ENCODE results near the gene RASGRP4. TPM values are rescaled to one million over a fixed set of nuclear protein-coding genes. Genes with fewer than 3 reads are reported as not detected.

The RASGRP4 gene
- polyA plus RNA-seq, 3 donors: 30.2 to 141 (median 50.3) TPM

DNA sequence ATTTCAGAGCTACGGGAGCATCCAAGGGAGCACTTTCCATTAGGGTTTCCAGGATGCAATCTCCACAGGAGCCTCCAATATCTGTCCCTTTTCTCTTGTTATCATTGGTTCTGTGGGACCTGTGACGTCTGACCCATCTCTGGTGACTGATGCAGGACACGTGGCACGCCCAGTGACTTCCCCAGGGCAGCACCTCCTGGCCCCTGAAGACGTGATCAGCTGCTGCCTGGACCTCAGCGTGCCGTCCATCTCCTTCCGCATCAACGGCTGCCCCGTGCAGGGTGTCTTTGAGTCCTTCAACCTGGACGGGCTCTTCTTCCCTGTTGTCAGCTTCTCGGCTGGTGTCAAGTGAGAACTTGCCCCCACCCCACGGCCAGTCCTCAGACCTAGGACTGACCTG lies 33.0 kb upstream of the RASGRP4 start:
- H3K4me1 Mint-ChIP-seq: no peaks in the 10 kb centered on the region
- intact Hi-C loops (cut with micrococcal nuclease): no loop called here

DNA sequence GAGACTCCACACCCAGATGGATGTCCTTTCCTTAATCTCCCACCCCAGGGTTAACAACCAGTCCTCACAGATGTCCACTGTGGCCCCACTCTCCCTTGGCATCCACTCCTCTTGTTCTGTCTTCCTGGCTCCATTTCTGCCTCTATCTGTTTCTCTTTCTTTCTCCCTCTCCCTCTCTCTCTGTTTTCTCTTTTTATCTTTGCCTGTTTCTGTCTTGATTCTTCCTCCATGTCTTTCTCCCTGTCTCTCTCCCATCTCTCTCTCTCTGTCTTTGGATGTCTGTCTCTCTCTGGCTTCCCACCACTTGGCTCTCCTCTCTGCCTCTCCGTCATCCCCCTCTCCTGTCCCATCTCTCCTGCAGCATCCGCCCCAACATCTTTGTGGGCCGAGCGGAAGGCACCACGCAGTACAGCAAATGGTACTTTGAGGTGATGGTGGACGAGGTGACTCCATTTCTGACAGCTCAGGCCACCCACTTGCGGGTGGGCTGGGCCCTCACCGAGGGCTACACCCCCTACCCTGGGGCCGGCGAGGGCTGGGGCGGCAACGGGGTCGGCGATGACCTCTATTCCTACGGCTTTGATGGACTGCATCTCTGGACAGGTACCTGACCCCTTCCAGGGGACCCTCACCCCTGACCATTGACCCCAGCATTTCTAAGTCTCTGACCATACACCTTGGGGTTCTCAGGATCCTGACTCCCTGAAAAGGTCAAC lies 31.8 kb upstream of the RASGRP4 start:
- 98% methylated on average over 11 of the region's 15 CpGs for WGBS (ENCODE audit: insufficient coverage)
- TF ChIP-seq, protein P1, sequence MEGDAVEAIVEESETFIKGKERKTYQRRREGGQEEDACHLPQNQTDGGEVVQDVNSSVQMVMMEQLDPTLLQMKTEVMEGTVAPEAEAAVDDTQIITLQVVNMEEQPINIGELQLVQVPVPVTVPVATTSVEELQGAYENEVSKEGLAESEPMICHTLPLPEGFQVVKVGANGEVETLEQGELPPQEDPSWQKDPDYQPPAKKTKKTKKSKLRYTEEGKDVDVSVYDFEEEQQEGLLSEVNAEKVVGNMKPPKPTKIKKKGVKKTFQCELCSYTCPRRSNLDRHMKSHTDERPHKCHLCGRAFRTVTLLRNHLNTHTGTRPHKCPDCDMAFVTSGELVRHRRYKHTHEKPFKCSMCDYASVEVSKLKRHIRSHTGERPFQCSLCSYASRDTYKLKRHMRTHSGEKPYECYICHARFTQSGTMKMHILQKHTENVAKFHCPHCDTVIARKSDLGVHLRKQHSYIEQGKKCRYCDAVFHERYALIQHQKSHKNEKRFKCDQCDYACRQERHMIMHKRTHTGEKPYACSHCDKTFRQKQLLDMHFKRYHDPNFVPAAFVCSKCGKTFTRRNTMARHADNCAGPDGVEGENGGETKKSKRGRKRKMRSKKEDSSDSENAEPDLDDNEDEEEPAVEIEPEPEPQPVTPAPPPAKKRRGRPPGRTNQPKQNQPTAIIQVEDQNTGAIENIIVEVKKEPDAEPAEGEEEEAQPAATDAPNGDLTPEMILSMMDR (IDR thresholded peaks at IDR 0.05): no peak
- intact Hi-C loops (cut with micrococcal nuclease): no loop called here

More for the DNA sequence above, 33.0 kb upstream of the RASGRP4 start:
- Histone ChIP-seq H3K27ac (ENCODE audit: low read depth in 1 of 2, low read length in 2 of 2) (no peak overlapping the region), H3K27me3 (ENCODE audit: control insufficient read depth in 2 of 2, insufficient read depth in 2 of 2, low read length in 2 of 2) (no peaks in the 10 kb centered on the region), H3K79me2 (ENCODE audit: insufficient read depth, low read length) (no peaks in the 10 kb centered on the region), H3K4me3 (replicated peaks in 1 of 3; ENCODE audit: low read depth in 2 of 3, low read length in 3 of 3) (no peak overlapping the region), H3K9ac (ENCODE audit: insufficient read depth, low read length, poor library complexity, severe bottlenecking) (no peak overlapping the region), H2AFZ (ENCODE audit: insufficient read depth, low read depth, low read length, poor library complexity, severe bottlenecking) (no peak overlapping the region), H3K4me1 (ENCODE audit: control insufficient read depth in 1 of 2, insufficient read depth in 2 of 2, low read length in 2 of 2) (no peaks in the 10 kb centered on the region), H4K20me1 (ENCODE audit: insufficient read depth, low read length) (no peaks in the 10 kb centered on the region), H3K9me3 (replicated peaks in 1 of 2; ENCODE audit: control insufficient read depth in 1 of 2, insufficient read depth in 1 of 2, low read length in 2 of 2) (no peaks in the 10 kb centered on the region), H3K36me3 (replicated peaks in 1 of 2; ENCODE audit: control insufficient read depth in 1 of 2, insufficient read depth in 2 of 2, low read length in 2 of 2) (no peaks in the 10 kb centered on the region), H3K4me2 (replicated peaks; ENCODE audit: extremely low read depth, low read length, poor library complexity, severe bottlenecking) (no peak overlapping the region)
- Mint-ChIP-seq H3K4me3 (no peak overlapping the region), H3K27me3 (ENCODE audit: low read depth in 3 of 3) (peaks cover 1 to 9% (median 2%) of the 10 kb centered on the region in 3 donors), H3K9me3 (peaks cover 0 to 5% (median 2%) of the 10 kb centered on the region in 7 donors), H3K36me3 (no peaks in the 10 kb centered on the region), H3K27ac (peak overlapping the region in 1 of 7 donors; percentile 10)
- TF ChIP-seq, protein P1 (IDR thresholded peaks at IDR 0.05): no peak
- WGBS (ENCODE audit: insufficient coverage): 85% methylated on average over 11 of the region's 13 CpGs
- no peak for DNase-seq

More for the DNA sequence above, 31.8 kb upstream of the RASGRP4 start:
- no peak for DNase-seq
- Mint-ChIP-seq H3K27ac (no peak overlapping the region), H3K4me1 (no peaks in the 10 kb centered on the region), H3K9me3 (peaks cover 0 to 5% (median 2%) of the 10 kb centered on the region in 7 donors), H3K4me3 (no peak overlapping the region), H3K27me3 (ENCODE audit: low read depth in 3 of 3) (peaks cover 1 to 9% (median 2%) of the 10 kb centered on the region in 3 donors), H3K36me3 (no peaks in the 10 kb centered on the region)
- Histone ChIP-seq H3K4me2 (replicated peaks; ENCODE audit: extremely low read depth, low read length, poor library complexity, severe bottlenecking) (no peak overlapping the region), H3K36me3 (replicated peaks in 1 of 2; ENCODE audit: control insufficient read depth in 1 of 2, insufficient read depth in 2 of 2, low read length in 2 of 2) (no peaks in the 10 kb centered on the region), H3K27me3 (ENCODE audit: control insufficient read depth in 2 of 2, insufficient read depth in 2 of 2, low read length in 2 of 2) (no peaks in the 10 kb centered on the region), H3K4me3 (replicated peaks in 1 of 3; ENCODE audit: low read depth in 2 of 3, low read length in 3 of 3) (no peak overlapping the region), H3K9me3 (replicated peaks in 1 of 2; ENCODE audit: control insufficient read depth in 1 of 2, insufficient read depth in 1 of 2, low read length in 2 of 2) (no peaks in the 10 kb centered on the region), H3K4me1 (ENCODE audit: control insufficient read depth in 1 of 2, insufficient read depth in 2 of 2, low read length in 2 of 2) (no peaks in the 10 kb centered on the region), H2AFZ (ENCODE audit: insufficient read depth, low read depth, low read length, poor library complexity, severe bottlenecking) (no peak overlapping the region), H3K27ac (ENCODE audit: low read depth in 1 of 2, low read length in 2 of 2) (no peak overlapping the region), H4K20me1 (ENCODE audit: insufficient read depth, low read length) (no peaks in the 10 kb centered on the region), H3K79me2 (ENCODE audit: insufficient read depth, low read length) (no peaks in the 10 kb centered on the region), H3K9ac (ENCODE audit: insufficient read depth, low read length, poor library complexity, severe bottlenecking) (no peak overlapping the region)

Measured in CD14-positive monocyte (primary cell).